ENCODE measurements around the gene CNKSR3. TPM values are rescaled to one million over a fixed set of nuclear protein-coding genes. Genes with fewer than 3 reads are reported as not detected.

CNKSR3 gene
- total RNA-seq, 1 experiment from 2014 or later, result 5.6 TPM

DNA sequence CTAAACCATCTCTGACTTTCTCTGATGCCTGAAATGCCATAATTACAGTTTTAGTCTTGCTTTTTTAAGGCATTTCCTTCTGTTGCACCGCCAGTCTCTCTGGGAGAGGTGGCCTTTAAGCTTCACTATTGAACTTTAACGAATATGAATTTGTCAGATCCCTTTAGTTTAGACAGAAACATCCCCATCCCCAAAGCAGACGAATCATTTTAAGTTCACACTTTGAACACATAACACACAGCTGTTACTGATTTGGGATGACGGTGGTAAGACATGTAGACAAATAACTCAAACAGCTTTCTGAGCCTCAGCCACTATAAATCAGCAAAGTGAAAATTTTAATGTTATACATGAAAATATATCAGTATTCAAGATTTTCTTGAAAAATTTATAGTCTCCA lies 146.7 kb downstream of the CNKSR3 start:
- Histone ChIP-seq H3K27me3 (ENCODE audit: insufficient read depth, low read length) (no peaks in the 10 kb centered on the region), H3K18ac (ENCODE audit: insufficient read length, low read depth, low read length) (no peak overlapping the region), H2AFZ (ENCODE audit: low read length) (no peak overlapping the region), H2AK5ac (ENCODE audit: insufficient read length, low read length) (no peak overlapping the region), H3K14ac (ENCODE audit: insufficient read depth, low read length) (no peak overlapping the region), H3K27ac (ENCODE audit: insufficient read length, low read depth, low read length) (no peak overlapping the region), H3K23me2 (ENCODE audit: insufficient read length, low read depth, low read length, poor library complexity, severe bottlenecking) (no peaks in the 10 kb centered on the region), H2BK15ac (ENCODE audit: low read depth, low read length) (no peak overlapping the region), H4K5ac (ENCODE audit: insufficient read length, low read depth, low read length) (no peak overlapping the region), H3K4ac (ENCODE audit: low read depth, low read length) (no peak overlapping the region), H3K9ac (ENCODE audit: extremely low read depth, insufficient read length, low read length) (no peak overlapping the region), H3K79me1 (ENCODE audit: insufficient read depth, low read depth, low read length, poor library complexity, severe bottlenecking) (no peaks in the 10 kb centered on the region), H4K20me1 (ENCODE audit: control insufficient read depth, insufficient read depth, insufficient read length) (no peaks in the 10 kb centered on the region), H2BK20ac (ENCODE audit: low read depth, low read length, poor library complexity, severe bottlenecking) (no peak overlapping the region), H3K4me2 (ENCODE audit: insufficient read depth, insufficient read length, low read length) (no peak overlapping the region), H3K79me2 (ENCODE audit: insufficient read depth, low read length) (no peaks in the 10 kb centered on the region), H2BK12ac (ENCODE audit: insufficient read length, low read depth, low read length) (no peak overlapping the region), H3K56ac (ENCODE audit: insufficient read length, low read depth, low read length) (no peak overlapping the region), H4K91ac (ENCODE audit: insufficient read length, low read depth, low read length) (no peak overlapping the region), H4K8ac (replicated peaks; ENCODE audit: insufficient read length, low read depth, low read length) (no peak overlapping the region), H2BK5ac (ENCODE audit: insufficient read length, low read length) (no peak overlapping the region), H3K4me1 (ENCODE audit: insufficient read depth, low read length) (no peaks in the 10 kb centered on the region), H3T11ph (ENCODE audit: low read length) (no peak overlapping the region), H3K9me3 (ENCODE audit: control insufficient read depth, low read depth, low read length) (no peaks in the 10 kb centered on the region), H3K23ac (ENCODE audit: insufficient read length, low read depth, low read length) (no peak overlapping the region), H2BK120ac (ENCODE audit: low read depth, low read length, poor library complexity, severe bottlenecking) (no peak overlapping the region)
- no peak overlapping the region for H3K4me3 Mint-ChIP-seq
- no peaks in the 10 kb centered on the region for H3K4me1 Mint-ChIP-seq
- no peaks in the 10 kb centered on the region for H3K27me3 Mint-ChIP-seq (ENCODE audit: low read depth)
- TF ChIP-seq, protein P1, sequence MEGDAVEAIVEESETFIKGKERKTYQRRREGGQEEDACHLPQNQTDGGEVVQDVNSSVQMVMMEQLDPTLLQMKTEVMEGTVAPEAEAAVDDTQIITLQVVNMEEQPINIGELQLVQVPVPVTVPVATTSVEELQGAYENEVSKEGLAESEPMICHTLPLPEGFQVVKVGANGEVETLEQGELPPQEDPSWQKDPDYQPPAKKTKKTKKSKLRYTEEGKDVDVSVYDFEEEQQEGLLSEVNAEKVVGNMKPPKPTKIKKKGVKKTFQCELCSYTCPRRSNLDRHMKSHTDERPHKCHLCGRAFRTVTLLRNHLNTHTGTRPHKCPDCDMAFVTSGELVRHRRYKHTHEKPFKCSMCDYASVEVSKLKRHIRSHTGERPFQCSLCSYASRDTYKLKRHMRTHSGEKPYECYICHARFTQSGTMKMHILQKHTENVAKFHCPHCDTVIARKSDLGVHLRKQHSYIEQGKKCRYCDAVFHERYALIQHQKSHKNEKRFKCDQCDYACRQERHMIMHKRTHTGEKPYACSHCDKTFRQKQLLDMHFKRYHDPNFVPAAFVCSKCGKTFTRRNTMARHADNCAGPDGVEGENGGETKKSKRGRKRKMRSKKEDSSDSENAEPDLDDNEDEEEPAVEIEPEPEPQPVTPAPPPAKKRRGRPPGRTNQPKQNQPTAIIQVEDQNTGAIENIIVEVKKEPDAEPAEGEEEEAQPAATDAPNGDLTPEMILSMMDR (conservative IDR thresholded peaks at IDR 0.05), result no peak
- DNase-seq, result no peak
- no CpG with 5 or more reads among the region's 4 CpGs for WGBS (ENCODE audit: extremely low coverage, insufficient read length, low lambda C conversion rate)
- no peaks in the 10 kb centered on the region for H3K9me3 Mint-ChIP-seq
- H3K27ac Mint-ChIP-seq, result no peak overlapping the region
- no peaks in the 10 kb centered on the region for H3K36me3 Mint-ChIP-seq (ENCODE audit: insufficient read depth in 1 of 3, low read depth in 3 of 3)

Data from H9 (cell line).